Measurements from ENCODE around the gene TUBG1. TPM values are rescaled to one million over a fixed set of nuclear protein-coding genes. Genes with fewer than 3 reads are reported as not detected.
"Not testable (repeated sequence)": the region's sequence is repeated elsewhere in the genome, so short reads cannot be mapped to it uniquely, and the experiment has no call there.

TUBG1 gene
- total RNA-seq, 1 donor from 2014 or later: 67.6 TPM

DNA sequence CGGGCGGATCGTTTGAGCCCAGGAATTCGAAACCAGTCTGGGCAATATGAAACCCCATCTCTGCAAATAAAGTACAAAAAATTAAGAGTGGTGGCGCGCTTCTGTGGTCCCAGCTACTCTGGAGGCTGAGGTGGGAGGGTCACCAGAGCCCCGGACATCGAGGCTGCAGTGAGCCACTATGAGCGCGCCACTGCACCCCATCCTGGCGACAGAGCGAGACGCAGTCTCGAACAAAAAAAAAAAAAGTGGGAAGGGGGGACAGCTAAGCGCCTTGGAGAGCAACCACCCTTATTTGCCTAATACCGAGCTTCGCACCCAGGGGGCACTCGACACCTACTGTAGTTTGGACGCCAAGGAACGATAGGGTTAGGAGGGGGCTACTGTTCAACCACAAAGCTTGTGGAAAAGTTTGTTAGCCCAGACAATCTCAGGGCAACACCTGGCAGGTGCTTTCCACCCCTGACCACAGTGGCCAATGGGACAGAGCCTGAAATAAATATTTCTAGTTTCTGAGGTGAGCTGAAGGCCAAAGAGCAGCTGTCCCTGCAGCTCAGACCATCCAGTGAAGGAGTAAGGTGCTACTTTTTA is 31.1 kb upstream of the TUBG1 start:
- intact Hi-C loops (cut with micrococcal nuclease): loop anchor here (1.0 kb wide), 3 partner anchors 31 to 185 kb away; partner anchors contain the start of genes RETREG3 and TUBG1

DNA sequence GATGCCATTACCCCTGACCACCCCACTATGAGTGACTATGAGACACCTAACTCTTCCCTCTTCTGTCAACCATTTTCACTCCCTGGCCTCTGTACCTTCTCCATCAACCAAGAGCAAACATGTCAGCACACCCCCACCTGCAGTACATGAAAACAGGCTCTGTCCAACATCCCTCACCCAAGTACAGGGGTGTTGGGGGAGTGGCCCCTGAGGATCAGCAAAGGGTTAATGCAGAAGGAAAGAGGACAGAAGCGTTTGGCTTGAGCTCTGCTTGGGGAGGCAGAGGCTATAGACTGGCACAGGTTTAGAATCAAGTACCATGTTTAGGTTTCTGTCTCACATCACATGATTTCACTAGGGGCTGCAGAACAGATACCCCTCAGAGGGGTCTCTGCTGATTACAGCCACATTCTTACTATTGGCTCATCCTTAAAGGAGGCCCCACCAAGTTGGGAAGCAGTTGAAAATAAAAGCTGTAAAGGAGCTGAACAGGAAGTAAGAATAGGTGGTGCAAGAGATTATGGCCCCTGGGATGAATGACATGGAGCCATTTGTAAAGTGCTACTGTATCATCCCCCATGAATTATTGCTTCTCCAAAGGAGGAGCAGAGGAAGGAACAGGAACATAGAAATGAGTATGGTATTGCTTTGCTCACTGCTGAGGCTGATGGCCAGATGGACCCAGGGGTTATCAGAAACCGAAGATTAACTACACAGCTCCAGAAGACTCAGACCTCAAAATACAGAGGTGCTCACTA is 29.5 kb upstream of the TUBG1 start:
- intact Hi-C loops (cut with micrococcal nuclease): no loop called here

DNA sequence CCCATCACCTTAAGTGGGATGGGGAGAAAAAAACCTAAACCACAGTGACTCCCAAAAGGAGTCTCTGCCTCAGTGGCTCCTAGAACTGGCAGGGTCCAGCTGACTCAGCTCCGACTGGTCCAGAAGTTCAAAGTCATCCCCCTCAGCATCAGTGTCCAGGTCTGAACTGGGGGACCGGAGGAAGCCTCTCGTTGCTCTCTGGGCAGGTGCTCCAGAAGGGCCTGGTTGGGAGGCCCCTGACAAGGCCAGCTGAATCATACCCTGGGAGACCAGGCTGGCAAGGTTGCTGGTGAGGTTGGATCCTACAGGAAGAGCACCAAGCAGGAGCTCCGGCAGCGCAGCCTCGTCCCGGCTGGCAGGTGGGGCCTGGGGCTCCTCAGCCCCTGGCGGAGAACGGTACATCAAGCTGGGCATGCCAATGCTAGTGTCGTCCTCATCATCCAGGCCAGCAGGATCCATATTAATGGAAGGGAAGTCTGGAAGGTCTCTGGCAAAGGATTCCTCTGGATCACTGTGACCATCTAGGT is 27.7 kb upstream of the TUBG1 start:
- intact Hi-C loops (cut with micrococcal nuclease): no loop called here

DNA sequence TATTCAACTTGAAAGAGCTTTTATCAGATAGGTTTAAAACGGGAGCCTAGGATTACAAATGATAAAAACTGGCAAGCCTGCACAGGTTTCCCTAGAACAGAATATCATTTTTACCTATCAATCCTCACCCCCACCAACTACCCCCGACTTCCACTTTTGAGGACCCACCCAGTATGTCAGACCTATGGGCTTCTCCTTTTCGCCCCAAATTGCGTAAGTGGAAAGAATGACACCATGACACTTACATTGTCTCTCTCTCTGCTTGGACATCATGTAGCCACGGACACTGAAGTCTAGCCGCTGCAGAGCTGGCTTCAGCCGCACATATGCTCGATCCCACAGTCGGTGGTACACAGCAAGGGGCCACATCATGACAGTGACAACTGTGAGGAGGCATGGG is 24.6 kb upstream of the TUBG1 start:
- intact Hi-C loops (cut with micrococcal nuclease): no loop called here

DNA sequence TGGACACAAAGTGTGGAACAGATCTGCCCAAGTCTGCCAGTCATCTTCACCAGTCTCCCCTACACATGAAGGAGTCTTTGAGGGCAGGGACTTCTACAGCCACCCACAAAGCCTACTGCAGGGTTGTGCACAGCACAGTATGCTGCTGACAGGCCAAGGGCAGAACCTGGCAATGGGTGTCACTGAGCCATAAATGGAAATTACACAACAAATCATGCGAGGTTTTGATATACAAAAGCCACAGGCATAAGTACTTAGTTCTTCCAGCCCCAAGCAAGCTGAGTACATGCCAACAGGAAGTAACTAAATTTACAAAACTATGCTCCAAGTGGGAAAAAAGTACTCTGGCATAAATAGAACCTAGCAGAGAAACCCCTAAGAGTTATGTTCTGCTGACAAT is 24.1 kb upstream of the TUBG1 start:
- intact Hi-C loops (cut with micrococcal nuclease): no loop called here

DNA sequence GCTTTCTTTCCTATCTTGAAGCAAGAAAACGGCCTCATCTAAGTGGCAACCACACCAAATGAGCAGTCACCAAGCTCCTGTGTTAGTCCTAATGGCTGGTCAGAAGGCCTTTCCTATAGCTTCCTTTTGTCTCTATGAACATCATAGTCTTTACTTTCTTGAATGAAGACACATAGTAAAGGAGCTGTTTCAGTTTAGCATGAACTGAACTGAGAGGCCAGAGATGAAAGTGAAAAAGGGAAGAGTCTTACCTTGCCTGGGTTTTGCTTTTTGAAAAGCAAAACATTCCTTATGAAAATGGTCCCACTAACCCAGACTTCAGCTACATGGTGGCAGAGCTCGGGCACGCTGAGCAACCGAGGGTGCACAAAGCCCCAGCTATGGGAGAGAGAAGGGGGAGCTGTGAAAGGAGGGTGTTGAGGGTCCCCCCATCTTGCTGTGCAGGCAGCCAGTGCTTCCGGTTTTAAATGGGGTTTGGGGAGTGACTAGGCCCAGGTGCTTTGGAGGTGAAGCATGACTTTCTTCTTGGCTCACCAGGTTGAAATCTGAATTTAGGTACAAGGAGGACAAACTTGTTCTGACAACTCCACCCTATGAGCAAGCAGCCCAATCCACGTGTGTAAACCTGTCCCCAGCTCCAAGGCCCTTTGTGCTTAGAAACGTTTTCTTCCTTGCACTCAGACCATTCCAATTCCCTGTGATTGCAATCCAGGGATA is 22.8 kb upstream of the TUBG1 start:
- intact Hi-C loops (cut with micrococcal nuclease): no loop called here

DNA sequence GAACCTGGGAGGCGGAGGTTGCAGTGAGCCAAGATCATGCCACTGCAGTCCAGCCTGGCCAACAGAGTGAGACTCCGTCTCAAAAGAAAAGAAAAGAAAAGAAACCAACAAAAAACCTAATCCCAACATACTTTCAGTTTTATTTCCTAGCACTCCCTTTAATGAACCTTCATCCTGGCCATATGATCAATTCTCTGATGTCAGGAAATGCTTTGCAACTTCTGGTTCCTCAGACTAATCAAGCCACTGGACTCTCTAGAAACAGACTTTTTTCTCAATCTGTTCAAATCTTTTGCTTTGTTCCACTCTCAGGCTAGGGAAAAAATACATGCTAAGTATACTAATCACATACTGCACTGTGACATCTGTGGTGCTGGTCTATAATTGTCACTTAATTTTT is 18.6 kb upstream of the TUBG1 start:
- intact Hi-C loops (cut with micrococcal nuclease): no loop called here

DNA sequence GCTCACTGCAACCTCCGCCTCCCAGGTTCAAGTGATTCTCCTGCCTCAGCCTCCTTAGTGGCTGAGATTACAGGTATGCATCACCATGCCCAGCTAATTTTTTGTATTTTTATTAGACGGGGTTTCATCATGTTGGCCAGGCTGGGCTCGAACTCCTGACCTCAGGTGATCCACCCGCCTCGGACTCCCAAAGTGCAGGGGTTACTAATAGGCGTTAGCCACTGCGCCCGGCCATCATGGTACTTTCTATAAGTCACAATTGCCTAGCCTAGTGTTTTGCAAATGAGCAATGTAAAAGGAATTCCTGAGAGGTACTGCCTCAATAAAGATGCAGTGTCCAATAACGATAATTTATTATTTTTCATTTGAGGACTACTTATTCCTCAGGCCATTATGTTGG is 18.1 kb upstream of the TUBG1 start:
- intact Hi-C loops (cut with micrococcal nuclease): no loop called here

DNA sequence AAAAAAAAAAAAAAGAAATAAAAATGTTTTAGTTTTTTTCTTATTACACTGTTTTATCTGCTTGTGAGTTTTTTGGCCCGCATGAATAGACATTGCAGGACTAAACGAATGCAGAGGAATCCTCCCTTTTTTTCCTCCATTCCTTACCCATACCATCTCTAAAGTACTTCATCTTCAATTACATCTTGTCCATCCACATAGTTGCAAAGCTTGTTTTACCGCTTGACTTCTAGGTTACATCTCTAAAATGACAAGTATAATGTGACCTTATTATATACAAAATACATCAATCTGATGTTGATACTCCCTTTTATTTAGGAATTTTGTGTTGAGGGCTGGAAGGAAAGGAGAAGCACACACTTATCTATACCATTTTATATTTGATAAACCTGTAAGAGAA is 13.1 kb upstream of the TUBG1 start:
- intact Hi-C loops (cut with micrococcal nuclease): no loop called here

DNA sequence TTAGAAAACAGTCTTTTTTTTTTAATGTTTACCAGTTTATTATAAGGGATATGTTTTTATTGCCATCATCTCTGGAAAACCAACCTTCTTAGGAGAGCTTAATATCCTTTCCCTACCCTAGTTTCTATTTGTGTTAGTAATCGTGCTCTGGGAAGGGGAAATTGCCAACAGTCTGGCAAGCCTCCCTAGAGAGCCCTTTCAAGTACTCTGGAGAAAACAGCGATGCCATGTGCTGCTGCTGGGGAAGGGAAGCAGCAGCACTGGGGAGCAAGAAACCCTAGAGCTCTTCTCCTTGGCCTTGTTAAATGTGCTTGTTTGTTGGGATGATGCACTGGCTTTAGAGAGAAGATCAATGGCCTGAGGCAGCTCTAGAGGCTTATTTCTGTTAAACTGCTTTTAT is 10.6 kb upstream of the TUBG1 start:
- intact Hi-C loops (cut with micrococcal nuclease): no loop called here

DNA sequence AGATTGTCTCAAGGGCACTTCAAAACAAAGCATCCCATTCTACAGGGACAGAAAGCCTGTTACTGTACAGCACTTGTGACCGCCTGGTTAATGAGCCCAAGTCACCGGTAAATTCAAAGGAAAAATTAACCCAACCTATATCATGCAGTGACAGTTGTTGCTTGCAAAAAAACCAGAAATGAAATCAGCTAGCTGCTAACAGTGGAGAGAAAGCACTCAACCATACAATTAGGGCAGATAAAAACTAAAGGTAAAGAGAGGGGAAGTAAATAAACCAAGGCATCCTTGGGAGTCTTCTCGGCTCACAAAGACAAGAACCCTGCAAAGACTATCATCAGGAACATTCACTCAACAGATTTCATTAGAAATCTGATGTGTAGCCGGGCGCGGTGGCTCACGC is 6.2 kb upstream of the TUBG1 start:
- intact Hi-C loops (cut with micrococcal nuclease): no loop called here

DNA sequence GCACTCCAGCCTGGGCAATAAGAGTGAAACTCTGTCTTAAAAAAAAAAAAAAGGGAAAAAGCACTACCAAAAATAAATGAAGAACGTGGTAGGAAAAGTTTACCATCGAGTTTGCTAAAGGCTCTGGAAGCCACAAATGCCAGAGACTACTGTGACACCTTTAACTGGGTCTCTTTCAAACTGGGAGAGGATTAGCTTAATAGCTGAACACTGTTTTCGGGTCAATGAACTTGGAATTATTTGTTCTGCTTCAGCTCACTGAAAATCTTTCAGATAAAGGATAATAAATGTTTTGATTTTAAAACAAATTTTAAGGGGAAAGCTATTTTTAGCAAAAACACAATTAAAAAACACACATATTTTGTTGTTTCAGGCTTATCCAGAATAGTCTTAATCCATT is 1.7 kb upstream of the TUBG1 start:
- intact Hi-C loops (cut with micrococcal nuclease): loop anchor here (2.0 kb wide), 2 partner anchors 53 to 137 kb away; partner anchors contain the start of gene EZH1

DNA sequence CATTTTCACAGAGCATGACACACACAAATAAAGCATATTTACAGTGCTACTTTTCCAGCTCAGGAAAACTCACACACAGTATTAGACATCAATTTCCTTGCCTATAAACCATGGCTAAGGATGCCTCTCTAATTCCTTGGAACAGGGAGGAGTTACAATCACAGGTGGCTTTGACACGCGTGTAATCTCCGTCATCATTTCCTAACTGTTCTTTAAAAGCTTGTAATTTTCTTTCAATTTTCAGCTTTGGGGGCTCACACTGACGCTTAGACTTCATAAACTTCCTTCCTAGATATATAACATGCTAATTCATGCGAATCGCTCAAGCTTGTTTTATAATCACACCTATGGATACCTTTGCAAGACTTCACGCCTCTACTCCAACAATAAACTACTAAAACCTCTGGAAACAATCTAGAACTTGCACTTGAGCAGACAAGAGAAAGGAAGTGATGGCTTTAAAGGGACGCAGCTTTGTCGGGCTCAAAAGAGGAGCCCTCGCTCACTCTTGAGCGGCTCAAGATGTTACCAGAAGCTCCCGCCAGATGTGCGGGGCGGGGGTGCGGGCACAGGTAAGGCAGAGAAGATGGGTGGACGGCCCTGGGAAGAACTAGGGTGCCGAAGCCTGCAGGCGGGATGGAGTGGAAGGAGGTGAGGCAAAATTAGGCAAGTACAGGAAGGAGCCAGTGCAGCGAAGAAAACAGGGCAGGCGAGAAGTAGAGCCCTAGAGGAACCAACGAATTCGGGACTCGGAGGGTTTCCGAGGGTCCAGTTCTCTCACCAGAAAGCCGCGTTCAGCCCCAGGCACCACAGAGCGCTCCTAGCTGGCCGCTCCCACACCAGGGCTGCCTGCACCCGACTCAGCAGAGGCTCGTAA is 940 bp upstream of the TUBG1 start:
- intact Hi-C loops (cut with micrococcal nuclease): loop anchor here (1.0 to 2.0 kb wide), 4 partner anchors 30 to 136 kb away; partner anchors contain the start of gene EZH1

DNA sequence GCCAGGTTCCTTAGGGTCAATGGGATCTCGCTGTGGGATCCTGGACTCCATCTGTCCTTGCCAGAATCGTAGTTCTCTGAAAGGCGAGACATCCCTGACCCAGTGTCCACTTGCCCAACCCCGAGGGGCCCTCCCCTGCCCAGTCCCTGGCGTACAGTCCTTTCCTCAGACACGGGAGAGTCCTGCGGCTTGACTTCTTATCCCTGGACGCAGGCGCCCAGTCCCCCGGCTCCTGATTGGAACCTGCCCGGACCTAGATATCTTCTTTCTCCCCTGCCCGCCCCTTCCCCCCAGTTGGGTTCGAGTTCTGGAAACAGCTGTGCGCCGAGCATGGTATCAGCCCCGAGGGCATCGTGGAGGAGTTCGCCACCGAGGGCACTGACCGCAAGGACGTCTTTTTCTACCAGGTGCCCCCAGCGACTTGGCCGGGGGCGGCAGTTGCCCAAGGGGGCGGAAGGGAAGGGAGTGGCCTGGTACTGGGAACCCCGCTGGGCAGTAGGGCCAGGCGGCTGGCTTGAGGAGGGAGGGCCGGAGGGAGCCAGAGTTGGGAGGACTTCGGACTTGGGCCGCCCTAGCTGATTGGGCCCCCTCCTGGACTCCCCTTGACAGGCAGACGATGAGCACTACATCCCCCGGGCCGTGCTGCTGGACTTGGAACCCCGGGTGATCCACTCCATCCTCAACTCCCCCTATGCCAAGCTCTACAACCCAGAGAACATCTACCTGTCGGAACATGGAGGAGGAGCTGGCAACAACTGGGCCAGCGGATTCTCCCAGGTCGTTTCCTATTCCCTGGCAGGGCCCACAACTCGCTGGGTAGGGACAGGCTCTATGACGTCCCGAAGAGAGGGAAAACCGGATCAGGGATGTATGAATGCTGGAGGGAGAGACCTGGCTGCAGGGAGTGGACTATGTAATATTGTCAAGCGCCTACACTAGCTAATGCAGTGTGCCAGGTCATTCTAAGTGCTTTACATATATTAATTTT is 625 bp downstream of the TUBG1 start:
- intact Hi-C loops (cut with micrococcal nuclease): loop anchor here (1.0 to 2.0 kb wide), 4 partner anchors 32 to 135 kb away; partner anchors contain the start of gene EZH1

DNA sequence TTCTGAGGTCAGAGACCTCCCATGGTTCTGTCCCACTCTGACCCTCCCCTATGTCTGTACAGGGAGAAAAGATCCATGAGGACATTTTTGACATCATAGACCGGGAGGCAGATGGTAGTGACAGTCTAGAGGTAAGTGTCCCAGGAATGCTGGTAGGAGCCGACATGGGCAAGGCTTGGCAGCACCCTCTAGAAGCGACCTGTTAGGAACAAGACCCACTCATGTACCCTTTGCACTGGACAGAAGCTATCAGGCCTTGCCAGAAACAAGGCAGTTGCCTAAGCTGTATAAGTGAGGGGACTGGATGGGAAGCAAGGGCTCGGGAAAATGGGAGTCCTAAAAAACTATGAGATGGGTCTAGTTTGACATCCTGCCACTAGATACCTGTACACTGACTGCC is 2.5 kb downstream of the TUBG1 start:
- intact Hi-C loops (cut with micrococcal nuclease): no loop called here

DNA sequence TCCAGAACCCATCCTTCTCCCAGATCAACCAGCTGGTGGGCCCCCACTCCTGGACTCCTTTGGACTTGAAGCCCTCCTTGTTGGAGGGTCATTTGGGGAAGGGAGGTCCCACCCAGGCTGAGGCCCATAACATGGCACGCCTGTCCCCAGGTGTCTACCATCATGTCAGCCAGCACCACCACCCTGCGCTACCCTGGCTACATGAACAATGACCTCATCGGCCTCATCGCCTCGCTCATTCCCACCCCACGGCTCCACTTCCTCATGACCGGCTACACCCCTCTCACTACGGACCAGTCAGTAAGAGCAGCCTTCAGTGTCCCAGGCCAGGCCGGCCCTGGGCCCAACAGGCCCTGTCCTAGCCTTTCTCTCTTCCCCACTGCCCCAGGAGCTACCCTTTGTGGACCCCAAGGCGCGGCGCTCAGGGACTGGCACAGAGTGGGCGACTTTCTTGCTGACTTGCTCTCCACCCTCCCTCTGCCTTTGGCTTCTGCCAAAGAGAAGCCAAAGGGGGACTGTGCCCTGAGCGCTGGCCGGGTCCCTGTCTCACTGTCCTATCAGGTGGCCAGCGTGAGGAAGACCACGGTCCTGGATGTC is 4.3 kb downstream of the TUBG1 start:
- intact Hi-C loops (cut with micrococcal nuclease): no loop called here

DNA sequence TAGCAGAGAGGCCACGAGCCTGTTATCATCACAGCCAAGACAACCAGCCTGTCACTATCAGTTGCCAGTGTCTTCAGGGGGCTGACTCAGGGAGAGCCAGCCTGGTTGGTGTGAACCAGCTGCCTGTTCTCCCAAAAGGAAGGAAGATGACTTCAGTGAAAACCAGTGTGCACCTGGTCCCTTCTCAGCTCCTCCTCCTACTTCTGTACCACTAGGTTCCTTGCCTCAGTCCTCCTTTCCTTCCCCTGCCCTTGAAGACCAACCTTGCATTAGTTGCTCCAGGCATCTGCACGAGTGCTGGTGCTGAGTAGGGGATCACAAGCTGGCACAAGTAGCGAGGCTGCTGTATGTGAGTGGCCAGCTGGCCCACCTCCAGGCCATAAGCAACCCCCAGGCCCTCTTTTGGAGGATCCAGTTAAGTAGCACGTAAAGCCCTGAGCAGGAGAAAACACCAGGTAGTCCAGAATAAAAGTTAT is 8.5 kb downstream of the TUBG1 start:
- intact Hi-C loops (cut with micrococcal nuclease): no loop called here

DNA sequence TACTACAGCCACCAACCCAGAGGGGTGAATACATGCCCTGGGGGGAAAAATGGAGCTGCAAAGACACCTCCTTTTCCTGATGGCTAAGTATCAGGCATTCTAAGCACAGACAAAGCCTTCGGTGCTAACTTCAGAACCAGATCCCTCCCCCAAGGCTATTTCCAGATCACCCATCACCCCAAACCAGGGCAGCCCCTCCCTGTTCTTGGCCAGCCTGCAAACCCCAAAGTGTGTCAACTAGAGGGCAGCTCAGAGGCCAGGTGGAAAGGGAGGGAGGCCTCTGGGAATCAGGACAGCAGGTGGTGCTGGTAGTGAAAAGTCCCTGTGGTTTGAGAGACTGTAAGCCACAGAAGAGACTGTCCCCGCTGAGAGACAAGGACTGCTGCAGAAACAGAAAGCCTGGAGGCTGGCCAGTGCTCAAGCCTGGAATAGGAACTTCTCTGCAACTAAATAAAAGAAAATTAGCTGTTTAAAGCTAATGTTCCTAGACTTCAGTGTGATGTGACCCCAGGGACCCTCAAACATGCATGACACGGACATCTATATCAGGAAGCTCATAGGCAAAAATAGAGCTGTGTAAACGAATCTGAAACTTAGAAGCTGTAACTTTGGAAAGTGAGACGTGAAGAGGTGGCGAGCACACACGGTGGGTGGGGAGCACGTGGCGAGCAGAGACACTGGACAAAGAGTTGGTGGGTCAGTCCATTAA is 9.1 kb downstream of the TUBG1 start:
- intact Hi-C loops (cut with micrococcal nuclease): no loop called here

DNA sequence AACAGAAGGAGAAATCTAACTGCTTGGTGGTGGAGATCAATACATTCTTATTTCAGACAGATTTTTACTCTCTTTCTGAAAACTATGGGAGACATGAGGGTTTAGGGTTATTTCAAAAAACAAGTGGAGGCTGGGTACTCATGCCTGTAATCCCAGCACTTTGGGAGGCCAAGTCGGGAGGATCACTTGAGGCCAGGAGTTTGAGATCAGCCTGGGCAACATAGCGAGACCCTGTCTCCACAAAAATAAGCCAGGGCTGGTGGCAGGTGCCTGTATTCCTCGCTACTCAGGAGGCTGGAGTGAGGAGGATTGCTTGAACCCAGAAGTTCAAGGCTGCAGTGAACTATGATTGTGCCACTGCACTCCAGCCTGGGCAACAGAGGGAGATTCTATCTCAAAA is 12.5 kb downstream of the TUBG1 start:
- intact Hi-C loops (cut with micrococcal nuclease): not testable (repeated sequence)
